CD4-positive, alpha-beta T cell treated with Interleukin-10 for 1 hour (primary cell): ENCODE data around the gene TACC2.

Source experiments
- DNase-seq: peaks from one replicate; pipeline ENCODE4 v3.0.0-alpha.2; 2020

Gene TACC2

GRCh38 chr10:122204691-122205489, 215.9 kb downstream of the TACC2 start:
- DNase-seq = no peak

DNA sequence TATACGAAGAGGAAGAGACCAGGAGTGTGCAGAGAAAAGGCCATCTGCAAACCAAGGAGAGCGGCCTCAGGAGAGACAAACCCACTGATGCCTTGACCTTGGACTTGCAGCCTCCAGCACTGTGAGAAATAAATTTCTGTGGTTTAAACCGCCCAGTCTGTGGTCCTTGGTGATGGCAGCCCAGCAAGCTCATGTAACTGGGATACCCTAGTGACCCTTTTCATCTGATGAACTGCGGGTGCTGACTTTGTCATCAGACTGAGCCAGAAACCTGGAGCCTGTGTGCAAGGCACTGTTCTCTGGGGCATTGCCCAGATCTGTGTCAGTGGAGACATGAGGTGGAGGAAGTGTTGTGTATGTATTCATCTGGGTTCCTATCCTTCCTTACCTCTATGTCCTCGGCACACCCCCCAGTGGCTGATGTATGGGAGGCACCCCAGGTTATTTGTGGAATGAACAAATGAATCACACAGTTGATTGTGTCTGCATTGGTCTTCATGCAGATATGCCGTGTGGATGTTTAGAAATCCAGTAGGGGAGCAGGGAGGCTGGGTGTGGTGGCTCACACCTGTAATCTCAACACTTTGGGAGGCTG, 217.6 kb downstream of the TACC2 start:
- DNase-seq = no peak

- no peak for DNase-seq
Measured at GRCh38 chr10:122207163-122207562, 218.2 kb downstream of the TACC2 start.

DNA sequence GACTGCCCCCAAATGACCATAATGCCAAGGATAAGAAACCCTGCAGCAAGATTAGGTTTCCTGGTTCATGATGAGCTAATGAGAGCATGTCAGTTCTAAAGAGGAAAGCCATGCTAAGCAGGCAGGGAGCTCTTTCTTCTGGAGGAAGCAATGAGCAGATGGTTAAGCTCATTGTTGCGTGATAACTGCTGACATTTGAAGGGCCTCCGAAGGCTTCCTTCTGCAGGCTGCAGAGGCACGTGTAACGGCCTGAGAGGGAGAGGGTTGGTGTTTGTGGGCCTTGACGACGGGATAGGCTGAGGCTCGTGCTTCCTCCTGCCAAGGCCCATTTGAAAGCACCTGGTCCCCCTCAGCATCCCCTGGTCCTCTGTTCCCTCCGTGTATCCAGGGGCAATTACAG, 218.6 kb downstream of the TACC2 start:
- DNase-seq = no peak

DNA sequence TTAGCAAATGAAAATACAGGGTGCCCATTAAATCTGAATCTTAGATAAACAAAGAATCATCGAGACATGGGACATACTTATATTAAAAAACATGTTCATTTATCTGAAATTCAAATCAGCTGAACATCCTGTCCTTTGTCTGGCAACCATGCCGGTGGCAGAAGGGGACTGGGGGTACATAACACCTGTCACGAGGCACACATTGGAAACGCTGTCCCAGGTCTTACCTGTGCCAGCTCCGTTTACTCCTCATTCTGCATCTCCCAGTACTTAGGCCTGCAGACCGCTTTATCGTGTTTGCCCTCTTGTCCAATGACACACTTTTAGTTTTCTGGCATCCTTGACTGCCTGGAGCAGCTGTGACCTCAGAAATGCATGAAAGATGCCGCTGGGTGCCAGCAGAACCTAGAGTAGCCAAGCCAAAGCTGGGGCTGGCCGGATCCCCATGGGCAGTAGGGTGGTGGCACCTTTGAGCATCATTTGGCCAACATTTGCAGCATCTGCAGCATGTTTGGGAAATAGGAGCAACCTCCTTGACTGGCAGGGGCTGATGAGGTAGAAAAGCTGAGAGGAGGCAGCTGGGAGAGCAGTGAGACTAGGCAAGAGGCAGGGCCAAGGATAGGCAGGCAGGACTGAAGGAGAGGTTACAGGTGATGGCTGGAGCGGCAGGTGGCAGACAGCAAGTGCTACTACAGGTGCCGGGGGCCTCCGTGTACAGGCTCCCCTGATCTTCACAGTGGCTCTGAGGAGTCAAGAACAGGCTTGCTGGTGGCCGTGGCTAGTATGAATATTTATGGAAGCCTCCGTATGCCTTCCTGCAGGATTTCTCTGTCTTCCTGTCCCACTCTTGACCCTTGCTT, 219.8 kb downstream of the TACC2 start:
- DNase-seq = no peak

DNA sequence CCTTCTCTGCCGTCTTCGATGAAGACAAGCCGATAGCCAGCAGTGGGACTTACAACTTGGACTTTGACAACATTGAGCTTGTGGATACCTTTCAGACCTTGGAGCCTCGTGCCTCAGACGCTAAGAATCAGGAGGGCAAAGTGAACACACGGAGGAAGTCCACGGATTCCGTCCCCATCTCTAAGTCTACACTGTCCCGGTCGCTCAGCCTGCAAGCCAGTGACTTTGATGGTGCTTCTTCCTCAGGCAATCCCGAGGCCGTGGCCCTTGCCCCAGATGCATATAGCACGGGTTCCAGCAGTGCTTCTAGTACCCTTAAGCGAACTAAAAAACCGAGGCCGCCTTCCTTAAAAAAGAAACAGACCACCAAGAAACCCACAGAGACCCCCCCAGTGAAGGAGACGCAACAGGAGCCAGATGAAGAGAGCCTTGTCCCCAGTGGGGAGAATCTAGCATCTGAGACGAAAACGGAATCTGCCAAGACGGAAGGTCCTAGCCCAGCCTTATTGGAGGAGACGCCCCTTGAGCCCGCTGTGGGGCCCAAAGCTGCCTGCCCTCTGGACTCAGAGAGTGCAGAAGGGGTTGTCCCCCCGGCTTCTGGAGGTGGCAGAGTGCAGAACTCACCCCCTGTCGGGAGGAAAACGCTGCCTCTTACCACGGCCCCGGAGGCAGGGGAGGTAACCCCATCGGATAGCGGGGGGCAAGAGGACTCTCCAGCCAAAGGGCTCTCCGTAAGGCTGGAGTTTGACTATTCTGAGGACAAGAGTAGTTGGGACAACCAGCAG, 221.7 kb downstream of the TACC2 start:
- DNase-seq = no peak

DNA sequence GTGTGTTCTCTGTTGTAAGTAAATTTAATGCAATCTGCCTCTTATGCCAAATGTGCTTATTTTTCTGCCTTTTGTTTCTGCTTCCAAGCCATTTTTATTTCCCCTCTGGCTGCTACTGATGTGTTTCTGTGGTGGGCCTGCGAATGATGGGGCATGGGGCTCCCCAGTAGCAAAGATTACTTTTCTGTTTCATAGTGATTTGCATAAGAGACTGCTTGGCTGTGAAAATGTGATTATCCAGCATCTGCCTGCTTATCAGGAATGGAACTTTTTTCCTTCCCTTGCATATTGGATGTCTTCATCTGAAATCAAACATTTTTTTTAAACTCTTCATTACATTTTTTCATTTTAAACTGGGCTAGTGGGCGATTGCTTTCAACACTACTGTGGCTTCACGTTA, 224.4 kb downstream of the TACC2 start:
- DNase-seq = no peak

DNA sequence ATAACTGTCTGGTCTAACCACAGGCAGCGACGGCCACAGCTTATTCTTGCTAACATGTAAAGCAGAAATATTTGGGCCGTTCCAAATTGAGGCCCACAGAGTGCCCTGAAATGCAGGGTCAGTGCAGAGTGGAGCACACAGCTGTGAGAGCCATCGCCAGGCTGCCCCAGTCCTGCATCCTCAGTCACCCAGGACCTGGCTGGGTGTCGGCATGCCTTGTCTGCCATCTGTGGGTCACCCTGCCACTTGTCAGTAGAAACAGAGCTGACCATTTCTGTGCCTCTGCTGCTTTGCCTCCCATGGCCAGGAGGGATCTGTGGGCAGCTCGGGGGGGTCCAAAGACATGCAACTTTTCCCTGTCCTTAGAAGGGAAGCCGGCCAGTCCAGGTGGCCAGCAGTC, 224.8 kb downstream of the TACC2 start:
- DNase-seq = no peak

DNA sequence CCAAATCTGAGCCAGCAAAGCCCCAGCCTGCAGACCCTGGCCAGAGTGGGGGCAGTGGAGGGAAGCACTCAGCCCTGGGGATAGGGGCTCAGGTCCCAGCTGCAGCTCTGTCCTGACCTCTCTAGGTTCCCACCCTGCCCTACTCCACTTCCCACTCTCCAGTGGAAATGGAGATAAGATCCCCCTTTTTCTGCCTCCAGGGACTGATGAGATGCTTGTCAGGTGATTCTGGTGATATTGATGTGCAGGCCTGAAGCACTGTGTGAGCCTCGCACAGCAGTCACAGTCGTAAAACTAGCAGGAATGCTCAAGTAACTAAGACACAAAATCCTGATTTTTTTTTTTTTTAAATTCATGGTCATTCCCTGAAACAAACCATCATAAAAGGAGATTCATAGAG, 227.1 kb downstream of the TACC2 start:
- no peak for DNase-seq

DNA sequence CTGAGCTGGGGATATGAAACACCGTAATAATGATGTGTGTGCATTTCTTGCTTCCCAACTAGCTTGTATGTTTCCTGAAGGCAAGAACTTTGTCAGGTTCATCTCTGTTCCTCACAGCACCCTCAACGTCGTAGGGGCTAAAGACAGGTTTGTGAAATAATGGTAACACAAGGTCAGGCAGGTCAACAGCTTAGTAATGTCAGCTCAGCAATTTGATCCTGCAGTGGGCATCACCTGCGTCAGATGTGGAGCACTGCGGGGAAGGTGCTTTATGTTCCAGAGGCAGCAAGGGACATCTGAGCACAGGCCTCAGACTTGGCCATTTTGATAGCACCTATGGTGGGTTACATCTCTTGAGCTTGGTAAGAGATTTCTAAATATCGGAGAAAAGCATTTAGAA, 230.4 kb downstream of the TACC2 start:
- DNase-seq = no peak

- DNase-seq = no peak
Measured at GRCh38 chr10:122220736-122221135, 231.8 kb downstream of the TACC2 start.

DNA sequence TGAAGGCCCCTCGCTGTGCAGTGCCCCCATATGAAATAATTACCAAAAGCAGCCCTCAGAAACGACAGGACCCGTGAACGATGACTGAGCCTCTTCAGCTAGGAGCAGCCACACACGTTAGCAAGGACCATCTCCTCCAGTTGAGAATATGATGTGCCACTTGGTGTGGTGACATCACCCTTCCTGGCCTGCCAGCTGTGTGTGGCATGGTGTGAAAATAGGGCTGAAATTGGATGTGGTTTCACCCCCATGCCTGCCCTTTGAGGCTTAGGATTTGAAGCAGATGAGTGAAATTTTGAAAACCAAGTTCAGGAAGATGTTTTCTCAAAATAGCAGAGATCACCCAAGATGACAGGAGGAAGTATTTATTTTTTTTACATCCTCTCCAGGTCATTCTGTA, 233.0 kb downstream of the TACC2 start:
- no peak for DNase-seq

DNA sequence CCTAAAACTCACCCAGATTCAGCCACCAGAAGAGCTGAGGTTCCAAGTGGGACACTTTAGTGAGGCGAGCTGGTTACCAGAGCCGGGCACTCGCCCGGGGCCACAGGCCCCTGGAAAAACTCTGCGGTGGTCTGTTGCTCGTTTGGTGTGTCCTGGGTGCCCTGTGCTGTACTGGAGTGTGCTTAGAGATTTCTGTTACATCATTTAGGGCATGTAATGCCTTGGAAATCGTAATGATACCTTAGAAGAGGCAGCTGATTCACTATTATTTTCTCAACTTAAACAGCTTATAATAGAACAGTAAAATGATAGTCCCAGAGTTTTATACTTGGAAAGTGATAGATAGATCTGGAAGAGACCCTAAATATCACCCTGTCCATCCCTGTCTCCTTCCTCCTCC, 233.7 kb downstream of the TACC2 start:
- DNase-seq = no peak

GRCh38 chr10:122224159-122224558, 235.2 kb downstream of the TACC2 start:
- DNase-seq = no peak

DNA sequence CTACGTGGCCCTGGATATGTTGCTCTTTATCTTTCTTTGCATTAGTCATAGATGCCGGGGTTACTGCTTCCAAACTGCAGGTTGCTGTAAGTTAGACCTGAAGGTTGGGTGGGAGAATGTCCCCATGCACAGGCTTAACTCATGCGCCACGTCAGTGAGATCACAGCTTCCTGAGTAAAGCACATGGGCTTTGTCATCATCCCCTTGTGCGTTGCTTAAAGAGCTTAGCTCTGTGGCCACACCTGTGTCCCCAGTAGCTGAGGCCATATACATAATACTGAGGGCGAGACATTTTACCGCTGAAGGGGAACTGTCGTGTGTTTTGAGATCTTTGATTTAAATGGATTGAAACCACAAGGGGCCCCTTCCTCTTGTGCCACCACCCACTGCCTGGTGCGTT, 236.4 kb downstream of the TACC2 start:
- no peak for DNase-seq

DNA sequence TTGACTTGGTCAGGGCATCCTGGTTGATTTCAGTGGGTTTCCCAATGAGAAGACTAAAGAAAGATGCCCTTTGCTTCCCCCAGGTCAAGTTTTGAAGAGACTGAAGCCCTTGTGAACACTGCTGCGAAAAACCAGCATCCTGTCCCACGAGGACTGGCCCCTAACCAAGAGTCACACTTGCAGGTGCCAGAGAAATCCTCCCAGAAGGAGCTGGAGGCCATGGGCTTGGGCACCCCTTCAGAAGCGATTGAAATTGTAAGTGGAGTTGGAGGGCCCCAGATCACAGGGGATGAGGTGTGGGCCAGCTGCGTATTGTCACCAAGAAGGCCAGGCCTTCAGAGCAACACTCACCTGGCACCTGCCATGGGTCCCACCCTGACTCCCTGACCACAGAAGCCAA, 238.8 kb downstream of the TACC2 start:
- no peak for DNase-seq

- no peak for DNase-seq
Measured at GRCh38 chr10:122229666-122230065, 240.7 kb downstream of the TACC2 start.

- no peak for DNase-seq
Measured at GRCh38 chr10:122230222-122230621, 241.3 kb downstream of the TACC2 start.

DNA sequence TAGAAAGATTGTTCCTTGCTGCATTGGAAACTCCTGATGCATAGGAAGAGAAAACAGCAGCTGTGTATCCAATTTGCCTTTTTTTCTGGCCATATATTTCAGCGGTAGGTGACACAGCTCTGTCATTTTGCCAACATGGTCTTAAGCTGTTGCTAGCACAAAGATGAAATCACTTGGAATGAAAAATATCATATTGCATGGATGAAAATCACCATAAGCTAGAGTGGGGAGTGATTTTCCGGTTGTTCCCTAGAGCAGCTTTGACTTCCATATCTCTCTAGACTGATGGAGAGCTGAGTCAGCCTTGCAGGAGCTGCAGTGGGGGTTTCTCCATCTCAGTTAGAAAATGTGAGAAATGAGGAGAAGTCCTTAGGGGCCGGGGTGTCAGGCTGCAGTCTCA, 243.8 kb downstream of the TACC2 start:
- DNase-seq = no peak

GRCh38 chr10:122233857-122234348, 244.9 kb downstream of the TACC2 start:
- DNase-seq = no peak

DNA sequence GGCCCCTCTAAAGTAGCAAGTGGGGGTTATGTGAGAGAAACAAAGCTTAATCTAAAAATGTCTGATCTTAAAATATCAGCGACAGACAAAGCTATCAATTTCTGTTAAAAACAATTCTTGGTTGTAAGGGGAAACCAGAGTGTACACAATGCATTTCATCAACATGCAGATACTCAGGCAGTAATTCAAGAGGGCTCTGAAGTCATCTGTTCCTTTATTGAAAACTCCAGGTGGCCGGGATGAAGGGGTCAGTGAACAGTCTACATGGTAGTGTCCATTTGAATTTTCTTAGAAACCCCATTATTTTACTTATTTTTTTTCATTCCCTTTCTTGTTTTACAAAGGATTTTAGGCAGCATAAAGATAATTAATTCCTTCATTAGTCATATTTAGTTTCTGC, 245.5 kb downstream of the TACC2 start:
- DNase-seq = no peak

DNA sequence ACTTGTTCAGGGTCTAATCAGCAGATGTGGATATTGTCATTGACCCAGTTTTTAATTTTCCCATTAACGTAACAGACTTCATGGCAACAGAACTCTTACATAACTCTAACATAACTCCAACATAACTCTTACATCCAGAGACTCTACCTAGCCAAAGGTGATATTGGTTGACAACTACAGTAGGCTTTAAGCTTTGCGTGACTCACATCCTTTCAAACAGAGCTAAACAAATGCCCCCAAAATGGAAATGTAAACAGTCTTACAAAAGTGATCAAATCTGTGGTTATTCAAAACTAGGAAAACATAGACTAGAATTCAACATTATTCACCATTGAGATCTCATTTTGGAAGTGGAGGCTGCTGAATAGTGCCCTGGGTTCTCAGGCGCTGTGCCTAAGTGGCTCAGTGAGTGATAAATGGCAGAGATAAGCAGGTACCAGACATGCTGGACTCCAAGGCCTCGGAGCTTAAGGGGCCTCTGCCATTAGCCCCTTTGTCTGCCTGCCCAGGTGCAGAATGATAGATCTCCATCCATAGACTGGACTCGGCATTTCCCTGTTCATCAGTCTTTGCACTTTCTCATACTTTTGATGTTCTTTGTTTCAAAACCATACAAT, 247.8 kb downstream of the TACC2 start:
- DNase-seq = no peak
